Tibial artery (tissue), 4 donors: ENCODE data around the gene HS6ST2.

Experiments
- DNase-seq, 2 donors: peaks; one replicate each; pipeline ENCODE4 v3.0.0-alpha.2; 2019
- H3K27ac ChIP-seq, 2 donors: fragments of 200-600 bp; sonication (generic) in 1 of 2; 1 replicate in 1 of 2; 2 replicates in 1 of 2; pipeline ENCODE4 v1.5.1; 2018 to 2019; ENCODE audit warnings: mild to moderate bottlenecking in 1 of 2
- H3K27me3 ChIP-seq, 2 donors: fragments of 200-600 bp; sonication (generic) in 1 of 2; one replicate each; pipeline versions ENCODE4 v1.5.1 to v1.6.0; 2016 to 2019
- H3K36me3 ChIP-seq, 3 donors: fragments of 200-600 bp; sonication (generic) in 2 of 3; one replicate each; pipeline ENCODE4 v1.5.1; 2016 to 2019; ENCODE audit warnings: mild to moderate bottlenecking in 2 of 3
- H3K4me1 ChIP-seq, 4 donors: fragments of 200-600 bp; sonication (generic) in 2 of 4; 1 replicate in 3 of 4; 2 replicates in 1 of 4; pipeline ENCODE4 v1.5.1; 2016 to 2019
- H3K4me3 ChIP-seq, 2 donors: fragments of 200-600 bp; sonication (generic) in 1 of 2; 1 replicate in 1 of 2; 2 replicates in 1 of 2; pipeline ENCODE4 v1.5.1; 2018 to 2019; ENCODE audit warnings: mild to moderate bottlenecking in 2 of 2
- H3K9me3 ChIP-seq, 3 donors: fragments of 200-600 bp; sonication (generic) in 1 of 3; one replicate each; pipeline ENCODE4 v1.5.1; 2016 to 2019
- CTCF ChIP-seq, 2 experiments: fragments of 200-600 bp in 1 of 2; fragments of 450-650 bp in 1 of 2; IDR thresholded peaks; one replicate each; pipeline ENCODE4 v1.5.1; 2017 to 2019; ENCODE audit warnings: antibody characterized with exemption in 2 of 2, mild to moderate bottlenecking in 1 of 2, moderate library complexity in 1 of 2
- intact Hi-C: fragments of 100-400 bp; cut with DNase I; formaldehyde crosslinking; loops from one replicate; pipeline ENCODE4 v1.15.0; 2023; ENCODE audit warnings: low total_unique reads

HS6ST2 gene

GRCh38 chrX:132662844-132663243, 295.6 kb downstream of the HS6ST2 start:
- H3K27me3 ChIP-seq: no peaks in the 10 kb centered on the region
- DNase-seq: no peak
- H3K4me3 ChIP-seq: no peak overlapping the region
- intact Hi-C loops: no loop called here
- no peak overlapping the region for H3K27ac ChIP-seq
- H3K4me1 ChIP-seq: no peaks in the 10 kb centered on the region
- TF ChIP-seq CTCF (IDR thresholded peaks at IDR 0.05): no peak
- H3K9me3 ChIP-seq: no peaks in the 10 kb centered on the region
- no peaks in the 10 kb centered on the region for H3K36me3 ChIP-seq

- no peak for DNase-seq
- no peaks in the 10 kb centered on the region for H3K4me1 ChIP-seq
- intact Hi-C loops: no loop called here
- no peak for TF ChIP-seq CTCF (IDR thresholded peaks at IDR 0.05)
- no peak overlapping the region for H3K4me3 ChIP-seq
- no peaks in the 10 kb centered on the region for H3K27me3 ChIP-seq
- no peaks in the 10 kb centered on the region for H3K36me3 ChIP-seq
- H3K27ac ChIP-seq: no peak overlapping the region
- H3K9me3 ChIP-seq: no peaks in the 10 kb centered on the region
Observed at GRCh38 chrX:132657876-132658275, 300.6 kb downstream of the HS6ST2 start.

GRCh38 chrX:132652871-132653270, 305.6 kb downstream of the HS6ST2 start:
- Histone ChIP-seq H3K4me1 (no peaks in the 10 kb centered on the region), H3K9me3 (no peaks in the 10 kb centered on the region), H3K27me3 (no peaks in the 10 kb centered on the region), H3K36me3 (no peaks in the 10 kb centered on the region), H3K27ac (no peak overlapping the region), H3K4me3 (no peak overlapping the region)
- intact Hi-C loops: no loop called here
- TF ChIP-seq CTCF (IDR thresholded peaks at IDR 0.05): no peak
- DNase-seq: no peak

- intact Hi-C loops: no loop called here
- no peaks in the 10 kb centered on the region for H3K4me1 ChIP-seq
- H3K27me3 ChIP-seq: no peaks in the 10 kb centered on the region
- H3K27ac ChIP-seq: no peak overlapping the region
- TF ChIP-seq CTCF (IDR thresholded peaks at IDR 0.05): no peak
- no peak overlapping the region for H3K4me3 ChIP-seq
- H3K36me3 ChIP-seq: no peaks in the 10 kb centered on the region
- no peak for DNase-seq
- H3K9me3 ChIP-seq: no peaks in the 10 kb centered on the region
Observed at GRCh38 chrX:132651421-132652086, 306.9 kb downstream of the HS6ST2 start.

- DNase-seq: no peak
- Histone ChIP-seq H3K36me3 (no peaks in the 10 kb centered on the region), H3K9me3 (no peaks in the 10 kb centered on the region), H3K4me1 (no peaks in the 10 kb centered on the region), H3K27me3 (no peaks in the 10 kb centered on the region), H3K27ac (no peak overlapping the region), H3K4me3 (no peak overlapping the region)
- no peak for TF ChIP-seq CTCF (IDR thresholded peaks at IDR 0.05)
- intact Hi-C loops: no loop called here
Observed at GRCh38 chrX:132648895-132649294, 309.5 kb downstream of the HS6ST2 start.

- Histone ChIP-seq H3K27me3 (no peaks in the 10 kb centered on the region), H3K4me1 (no peaks in the 10 kb centered on the region), H3K27ac (no peak overlapping the region), H3K36me3 (no peaks in the 10 kb centered on the region), H3K9me3 (no peaks in the 10 kb centered on the region), H3K4me3 (no peak overlapping the region)
- TF ChIP-seq CTCF (IDR thresholded peaks at IDR 0.05): no peak
- DNase-seq: no peak
- intact Hi-C loops: no loop called here
Observed at GRCh38 chrX:132639446-132639845, 319.0 kb downstream of the HS6ST2 start.
